ENCODE results near the gene TXNDC12.

Gene TXNDC12

DNA sequence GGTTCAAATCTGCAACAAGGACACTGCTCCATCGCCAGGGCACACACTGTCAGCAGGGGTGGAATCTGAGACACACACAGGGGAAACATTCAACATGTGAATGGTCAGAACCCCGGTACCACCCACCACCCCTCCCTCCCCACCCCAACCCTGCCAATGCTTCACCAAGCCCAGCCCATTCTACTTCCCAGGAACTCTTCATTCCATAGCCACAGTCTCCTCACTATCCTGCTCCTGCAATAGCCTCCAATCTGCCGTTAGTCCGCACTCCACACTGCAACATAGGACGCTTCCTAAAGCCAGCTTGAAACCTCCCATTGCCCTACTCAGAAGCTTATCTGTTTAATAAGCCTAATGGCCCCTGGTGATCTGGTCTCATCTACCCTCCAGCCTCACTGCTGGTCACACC lies 57.0 kb downstream of the TXNDC12 start:
- no peak for DNase-seq (ENCODE audit: low read depth)

DNA sequence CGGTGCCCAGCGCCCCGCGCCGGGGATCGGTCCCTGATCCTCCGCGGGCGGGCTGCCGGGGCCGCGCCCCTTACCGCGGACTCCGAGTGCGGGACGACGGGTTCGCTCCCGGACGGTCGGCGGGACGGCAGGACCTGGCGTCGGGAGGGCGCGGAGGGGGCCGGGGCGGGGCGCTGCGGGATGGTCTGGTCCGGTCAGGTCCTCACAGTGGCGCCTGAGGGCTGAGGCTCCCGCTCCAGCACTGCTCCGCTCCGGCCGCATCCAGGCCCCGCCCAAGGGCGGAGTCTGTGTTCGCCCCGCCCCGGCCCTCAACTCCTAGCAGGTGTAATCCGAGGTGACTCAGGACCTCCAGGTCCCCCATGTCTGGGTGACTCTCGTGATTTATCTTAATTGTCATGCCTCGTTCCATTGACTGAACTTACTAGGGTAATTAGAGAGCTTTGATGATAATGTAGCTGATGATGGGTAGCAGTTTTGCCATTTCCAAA lies 64.5 kb downstream of the TXNDC12 start, which contains the start of gene RAB3B:
TSS of gene RAB3B (minus strand) at position 223 of the 488 bp plus-strand sequence. CDS start 13,583 bp downstream, outside the sequence.
- DNase-seq (ENCODE audit: low read depth) = peak; percentile 40

DNA sequence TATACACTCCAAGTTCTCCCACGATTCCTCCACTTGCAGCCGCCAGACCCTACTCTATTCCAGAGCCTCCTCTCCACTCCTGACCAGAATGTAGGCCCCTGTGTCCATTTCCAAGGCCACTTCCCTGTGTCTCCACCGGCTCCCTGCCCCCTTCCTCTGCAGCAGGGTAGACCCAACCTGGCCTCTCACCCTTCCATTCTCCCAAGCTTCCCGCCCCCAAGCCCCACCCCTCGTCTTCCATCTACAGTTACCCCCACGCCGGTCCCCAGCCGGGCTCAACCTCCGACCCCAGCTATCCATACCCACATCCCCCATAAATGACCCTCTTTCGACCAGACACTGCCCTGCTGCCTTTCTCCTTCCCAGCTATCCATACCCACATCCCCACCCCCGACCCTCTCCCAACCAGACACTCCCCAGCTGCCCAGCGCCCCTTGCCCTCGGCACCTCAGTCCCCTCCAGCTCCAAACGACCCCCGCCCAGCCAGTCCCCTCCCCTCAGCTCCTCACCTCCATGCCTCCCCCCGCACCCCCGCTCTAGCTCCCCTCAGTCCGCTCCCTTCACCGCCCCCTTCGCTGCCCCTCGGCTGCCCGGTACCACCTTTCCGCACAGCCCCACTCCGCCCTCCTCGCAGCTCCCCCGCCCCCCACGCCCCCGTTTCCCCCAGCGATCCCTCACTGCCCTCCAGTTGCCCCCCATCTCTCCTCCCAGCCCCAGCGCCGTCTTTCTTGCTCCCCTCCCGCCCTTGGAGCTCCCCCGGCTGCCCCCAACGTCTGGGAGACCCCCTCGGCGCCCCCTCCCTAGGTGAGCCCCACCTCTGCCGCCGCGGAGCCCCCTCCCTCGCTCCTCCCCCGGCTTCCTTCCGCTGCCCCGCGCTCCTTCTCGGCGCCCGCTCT lies 65.2 kb downstream of the TXNDC12 start:
- DNase-seq (ENCODE audit: low read depth) = no peak

DNA sequence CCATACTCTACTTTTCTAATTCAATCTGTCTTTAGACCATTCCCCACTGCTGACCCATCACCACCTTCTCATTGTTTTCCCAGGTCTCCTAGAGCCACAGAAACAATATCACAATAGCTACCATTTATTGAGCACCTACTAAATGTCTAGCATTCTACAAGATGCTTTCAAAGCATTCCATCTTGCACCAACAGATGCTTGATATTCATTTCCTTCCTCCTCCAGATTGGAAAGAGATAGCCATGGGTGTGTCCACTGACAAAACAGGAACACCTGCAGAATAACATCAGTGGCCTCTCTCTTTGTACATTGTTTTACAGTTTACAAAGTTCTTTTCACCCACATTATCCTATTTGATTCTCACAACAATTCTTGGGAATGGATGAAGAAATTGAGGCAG lies 66.7 kb downstream of the TXNDC12 start:
- no peak for DNase-seq (ENCODE audit: low read depth)

DNA sequence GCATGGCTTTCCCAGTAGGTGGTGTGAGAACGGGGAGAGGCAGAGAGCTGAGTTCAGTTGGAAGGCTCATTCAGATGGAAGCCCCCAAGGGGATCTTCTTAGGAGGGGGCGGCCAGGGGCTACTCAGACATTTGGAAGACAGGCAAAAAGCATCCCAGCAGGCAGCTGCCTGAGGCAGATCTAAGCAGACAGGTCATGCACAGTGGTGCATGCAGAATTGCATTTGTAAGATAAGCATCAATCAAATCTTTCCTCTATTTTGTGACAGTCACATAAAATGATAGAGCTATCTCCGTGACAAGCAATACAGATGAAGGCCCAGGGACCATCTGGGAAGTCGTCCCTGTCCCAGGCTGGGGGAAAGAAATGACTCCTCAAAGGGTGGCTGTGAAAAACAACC lies 68.3 kb downstream of the TXNDC12 start:
- no peak for DNase-seq (ENCODE audit: low read depth)

DNA sequence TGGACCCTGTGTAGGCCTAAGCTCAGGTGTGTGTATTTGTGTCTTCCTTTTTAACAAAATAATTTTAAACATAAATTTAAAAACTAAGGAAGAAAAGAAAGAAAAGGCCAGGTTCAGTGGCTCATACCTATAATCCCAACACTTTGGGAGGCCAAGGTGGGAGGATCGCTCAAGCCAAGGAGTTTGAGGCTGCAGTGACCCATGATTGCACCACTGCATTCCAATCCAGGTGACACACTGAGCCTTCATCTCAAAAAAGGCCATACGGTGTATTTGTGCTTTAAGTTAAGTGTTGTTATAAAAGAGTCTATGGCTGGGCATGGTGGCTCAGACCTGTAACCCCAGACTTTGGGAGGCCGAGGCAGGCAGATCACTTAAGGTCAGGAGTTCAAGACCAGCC lies 72.8 kb downstream of the TXNDC12 start:
- no peak for DNase-seq (ENCODE audit: low read depth)

DNA sequence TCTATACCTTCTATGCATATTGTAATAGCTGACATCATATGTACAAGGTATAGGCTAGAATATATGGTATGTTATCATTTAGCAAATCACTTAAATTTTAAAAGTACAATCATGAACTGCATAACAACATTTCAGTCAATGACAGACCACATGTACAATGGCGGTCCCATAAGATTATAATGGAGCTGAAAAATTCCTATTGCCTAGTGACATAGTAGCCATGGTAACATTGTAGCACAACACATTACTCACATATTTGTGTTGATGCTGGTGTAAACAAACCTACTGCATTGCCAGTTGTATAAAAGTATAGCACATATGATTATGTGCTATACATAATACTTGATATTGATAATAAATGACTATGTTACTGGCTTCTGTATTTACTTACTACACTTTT lies 73.4 kb downstream of the TXNDC12 start:
- no peak for DNase-seq (ENCODE audit: low read depth)

DNA sequence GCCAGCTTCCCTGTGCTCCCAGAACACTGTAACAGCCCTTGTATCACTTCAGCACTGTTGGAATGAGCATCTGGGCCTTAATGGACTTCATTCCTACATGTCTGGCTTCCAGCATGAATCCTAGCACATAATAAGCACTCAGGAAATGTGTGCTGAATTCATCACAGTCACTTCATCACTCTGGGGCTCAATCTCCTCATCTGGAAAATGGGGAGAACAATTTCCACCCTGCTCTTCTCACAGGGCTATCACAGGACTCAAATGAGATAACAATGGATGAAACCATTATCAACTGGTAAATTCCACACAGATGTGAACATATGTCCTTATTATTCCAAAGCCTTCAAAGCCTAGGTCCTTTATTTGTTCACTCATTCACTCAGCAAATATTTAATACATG lies 76.9 kb downstream of the TXNDC12 start:
- no peak for DNase-seq (ENCODE audit: low read depth)

DNA sequence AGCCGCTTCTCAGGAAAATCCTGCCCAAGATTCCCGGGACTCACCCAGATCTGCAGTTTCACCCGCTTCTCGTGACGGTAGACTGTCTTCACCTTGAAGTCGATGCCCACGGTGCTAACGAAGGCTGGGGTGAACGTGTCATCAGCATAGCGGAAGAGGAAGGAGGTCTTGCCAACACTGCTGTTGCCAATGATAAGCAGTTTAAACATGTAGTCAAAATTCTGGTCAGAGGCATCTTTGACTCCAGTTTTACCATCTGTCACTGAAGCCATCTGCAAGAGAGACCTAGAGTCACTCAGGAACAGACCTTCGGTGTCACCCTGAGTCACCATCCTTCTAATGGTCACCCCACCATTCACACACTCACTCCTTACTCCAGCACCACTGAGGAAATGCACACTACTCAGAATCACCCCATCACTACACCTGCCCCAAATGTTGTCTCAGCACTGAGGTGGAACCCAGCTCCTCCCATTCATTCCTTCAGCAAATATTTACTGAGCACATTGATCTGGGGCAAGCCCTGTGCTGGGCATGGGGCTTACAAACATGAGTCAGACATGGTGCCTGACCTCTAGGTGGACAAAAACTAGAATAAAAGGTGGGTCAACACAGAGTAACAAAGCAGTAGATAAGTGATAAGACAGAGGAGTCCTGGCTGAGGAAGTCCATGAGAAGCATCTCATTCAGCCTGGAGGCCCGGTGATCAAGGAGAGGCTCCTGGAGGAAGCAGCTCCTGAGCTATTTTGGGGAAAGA lies 78.0 kb downstream of the TXNDC12 start:
- no peak for DNase-seq (ENCODE audit: low read depth)

DNA sequence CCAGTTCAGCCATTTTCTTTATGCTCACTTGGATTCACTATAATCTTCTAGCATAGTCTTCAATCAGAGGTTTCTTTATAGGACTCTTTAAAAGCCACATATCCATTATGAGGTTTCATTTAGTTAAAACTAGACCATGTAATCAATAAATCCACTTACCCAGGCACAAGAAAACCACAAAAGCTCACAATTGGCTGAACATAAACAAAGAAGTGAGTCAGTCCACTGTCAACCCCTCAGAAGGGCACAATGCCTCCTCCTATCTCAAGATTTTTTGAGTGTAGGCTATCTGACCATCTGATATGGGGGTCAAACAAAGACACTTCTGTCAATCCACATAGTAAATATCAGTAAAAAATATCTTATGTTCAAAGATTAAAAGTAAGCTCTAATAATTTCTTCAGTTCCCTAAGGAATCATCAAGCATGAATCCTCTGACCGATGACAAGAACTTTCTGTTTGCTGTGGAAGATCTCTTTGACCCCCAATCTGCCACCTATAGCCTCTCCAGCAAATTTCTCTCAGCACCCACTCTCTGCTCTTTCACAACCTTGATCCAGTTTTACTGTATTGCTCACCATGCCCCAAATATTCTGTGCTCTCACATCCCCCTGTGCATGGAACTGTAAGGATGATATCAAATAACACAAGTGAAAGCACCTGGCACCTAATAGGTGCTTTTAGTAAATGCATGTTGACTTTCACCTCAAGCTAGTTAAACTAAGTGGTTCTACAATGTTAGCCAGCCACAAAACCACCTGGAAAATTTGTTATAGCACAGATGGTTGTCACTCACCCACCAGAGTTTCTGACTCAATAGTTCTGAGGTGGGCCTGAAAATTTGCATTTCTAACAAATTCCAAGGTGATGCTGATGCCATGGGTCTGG lies 81.2 kb downstream of the TXNDC12 start:
- no peak for DNase-seq (ENCODE audit: low read depth)
